ENCODE data around the gene IQCF6.
"Not testable (repeated sequence)": the region's sequence is repeated elsewhere in the genome, so short reads cannot be mapped to it uniquely, and the experiment has no call there.

IQCF6 gene

DNA sequence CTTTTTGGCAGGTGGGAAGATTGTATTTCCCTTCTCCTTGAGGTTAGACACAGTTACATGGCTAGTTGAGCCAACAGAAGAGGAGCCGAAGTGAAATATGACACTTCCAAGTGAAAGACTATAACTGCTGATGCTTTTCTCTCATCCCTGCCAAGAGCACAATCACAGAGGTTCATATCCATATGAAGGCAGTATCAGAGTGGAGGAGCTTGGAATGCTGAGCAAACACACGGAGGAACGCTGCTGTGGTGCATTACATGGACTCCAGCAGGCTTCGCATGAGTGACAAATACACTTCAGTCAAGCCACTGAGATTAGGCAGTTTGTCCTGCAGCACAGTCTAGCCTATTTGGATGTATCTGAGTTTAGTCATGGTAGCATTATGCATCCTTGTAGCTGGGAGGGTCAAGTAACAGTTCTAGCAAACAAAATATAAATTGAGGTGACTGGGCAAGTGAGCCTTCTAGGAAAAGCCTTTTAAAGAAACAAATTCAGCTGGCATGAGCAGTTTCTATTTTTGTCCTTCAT is 5.4 kb downstream of the IQCF6 start:
- no peak for DNase-seq (ENCODE audit: extremely low read depth in 1 of 2, low read depth in 1 of 2)

GRCh38 chr3:51759203-51759602 is 19.8 kb downstream of the IQCF6 start:
- no peak for DNase-seq (ENCODE audit: extremely low read depth in 1 of 2, low read depth in 1 of 2)

- not testable (repeated sequence) for DNase-seq (ENCODE audit: extremely low read depth in 1 of 2, low read depth in 1 of 2)
These were observed 25.0 kb downstream of the IQCF6 start for GRCh38 chr3:51753763-51754750.

- DNase-seq (ENCODE audit: extremely low read depth in 1 of 2, low read depth in 1 of 2) = no peak
These were observed 27.8 kb downstream of the IQCF6 start for GRCh38 chr3:51751287-51751686.

GRCh38 chr3:51750878-51751277 is 28.2 kb downstream of the IQCF6 start:
- DNase-seq (ENCODE audit: extremely low read depth in 1 of 2, low read depth in 1 of 2) = no peak

DNA sequence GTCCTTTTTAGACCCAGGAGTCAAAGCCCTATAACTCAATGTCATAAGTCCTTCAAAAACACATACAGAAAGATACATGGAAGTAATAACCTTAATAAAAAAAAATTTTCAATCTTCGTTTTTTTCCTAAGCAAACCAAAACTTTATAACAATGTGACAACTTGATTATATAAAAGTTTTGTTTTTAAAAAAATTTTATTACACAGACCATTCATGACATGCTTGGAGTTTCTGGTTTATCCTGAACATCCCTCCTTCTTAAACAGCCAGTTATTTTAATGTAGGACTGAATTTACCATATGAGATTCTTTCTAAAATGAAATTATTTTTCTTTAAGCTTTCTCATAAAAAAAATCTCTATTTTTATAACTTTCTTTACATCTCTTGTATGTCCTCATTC is 30.7 kb downstream of the IQCF6 start:
- no peak for DNase-seq (ENCODE audit: extremely low read depth in 1 of 2, low read depth in 1 of 2)

DNA sequence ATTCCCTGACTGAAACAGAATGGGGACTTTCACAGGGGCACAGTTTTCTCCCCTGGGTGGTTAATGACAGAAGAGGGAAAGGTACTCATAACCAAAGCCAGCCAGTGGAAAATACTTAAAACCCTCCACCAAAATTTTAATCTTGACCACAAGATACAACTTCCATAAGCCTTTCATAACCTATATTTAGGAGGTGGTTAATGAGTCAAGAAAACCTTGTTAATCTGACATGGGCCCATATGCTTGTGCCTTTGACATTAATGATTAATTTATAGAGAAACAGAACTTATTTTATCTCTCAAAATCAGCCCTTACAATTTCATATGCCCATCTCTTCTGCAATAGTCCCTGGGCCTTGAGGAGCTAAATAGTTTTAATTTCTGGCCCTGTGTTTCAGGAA is 31.2 kb downstream of the IQCF6 start:
- no peak for DNase-seq (ENCODE audit: extremely low read depth in 1 of 2, low read depth in 1 of 2)

GRCh38 chr3:51742978-51743377 is 36.1 kb downstream of the IQCF6 start:
- not testable (repeated sequence) for DNase-seq (ENCODE audit: extremely low read depth in 1 of 2, low read depth in 1 of 2)

GRCh38 chr3:51742320-51742719 is 36.7 kb downstream of the IQCF6 start:
- not testable (repeated sequence) for DNase-seq (ENCODE audit: extremely low read depth in 1 of 2, low read depth in 1 of 2)

GRCh38 chr3:51739110-51739509 is 39.9 kb downstream of the IQCF6 start:
- no peak for DNase-seq (ENCODE audit: extremely low read depth in 1 of 2, low read depth in 1 of 2)

GRCh38 chr3:51735950-51736349 is 43.1 kb downstream of the IQCF6 start:
- no peak for DNase-seq (ENCODE audit: extremely low read depth in 1 of 2, low read depth in 1 of 2)

DNA sequence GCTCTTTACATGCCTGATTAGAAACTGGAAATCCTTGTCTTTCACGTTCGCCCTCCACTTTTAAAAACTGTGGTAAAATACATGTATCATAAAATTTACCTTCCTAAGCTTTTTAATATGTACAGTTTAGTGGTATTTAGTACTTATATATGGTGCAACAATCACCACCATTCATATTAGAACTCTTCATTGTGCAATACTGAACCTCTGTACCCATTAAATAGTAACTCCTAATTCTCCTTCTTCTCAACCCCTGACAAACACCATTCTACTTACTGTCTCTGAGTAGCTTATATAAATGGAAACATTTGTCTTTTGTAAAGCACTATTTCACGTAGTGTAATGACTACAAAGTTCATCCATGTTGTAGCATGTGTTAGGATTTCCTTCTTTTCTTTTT is 44.0 kb downstream of the IQCF6 start:
- no peak for DNase-seq (ENCODE audit: extremely low read depth in 1 of 2, low read depth in 1 of 2)

- no peak for DNase-seq (ENCODE audit: extremely low read depth in 1 of 2, low read depth in 1 of 2)
These were observed 44.5 kb downstream of the IQCF6 start for GRCh38 chr3:51734572-51734907.

DNA sequence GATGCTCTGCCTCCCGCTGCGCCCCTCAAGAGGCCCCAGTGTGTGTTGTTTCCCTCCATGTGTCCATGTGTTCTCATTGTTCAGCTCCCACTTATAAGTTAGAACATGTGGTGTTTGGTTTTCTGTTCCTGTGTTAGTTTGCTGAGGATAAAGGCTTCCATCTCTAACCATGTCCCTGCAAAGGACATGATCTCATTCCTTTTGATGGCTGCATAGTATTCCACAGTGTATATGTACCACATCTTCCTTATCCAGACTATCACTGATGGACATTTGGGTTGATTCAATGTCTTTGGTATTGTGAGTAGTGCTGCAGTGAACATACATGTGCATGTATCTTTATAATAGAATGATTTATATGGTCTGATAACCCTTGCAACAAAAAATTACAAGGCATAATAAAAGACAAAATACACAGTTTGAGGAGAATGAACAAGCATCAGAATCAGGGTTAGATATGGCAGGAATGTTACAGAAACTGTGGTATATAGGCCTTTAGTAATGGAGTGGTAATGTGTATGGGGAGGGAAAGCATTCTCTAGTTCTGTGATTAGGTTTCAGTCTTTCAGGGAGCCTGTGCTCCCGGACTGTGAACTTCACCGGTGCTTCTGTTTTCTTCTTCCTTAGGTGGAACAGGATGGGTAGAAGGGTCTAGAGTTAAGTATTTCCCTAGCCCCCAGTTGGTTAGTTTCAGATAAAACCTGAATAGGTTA is 45.0 kb downstream of the IQCF6 start:
- no peak for DNase-seq (ENCODE audit: extremely low read depth in 1 of 2, low read depth in 1 of 2)

- DNase-seq (ENCODE audit: extremely low read depth in 1 of 2, low read depth in 1 of 2) = no peak
These were observed 49.9 kb downstream of the IQCF6 start for GRCh38 chr3:51729042-51729633.
